Kidney tubule cell (primary cell): ENCODE data around the gene UMODL1.

Experiments used
- DNase-seq: peaks from one replicate; pipeline ENCODE4 v3.0.0-alpha.2; 2018; ENCODE audit warnings: low spot score

UMODL1 gene

DNA sequence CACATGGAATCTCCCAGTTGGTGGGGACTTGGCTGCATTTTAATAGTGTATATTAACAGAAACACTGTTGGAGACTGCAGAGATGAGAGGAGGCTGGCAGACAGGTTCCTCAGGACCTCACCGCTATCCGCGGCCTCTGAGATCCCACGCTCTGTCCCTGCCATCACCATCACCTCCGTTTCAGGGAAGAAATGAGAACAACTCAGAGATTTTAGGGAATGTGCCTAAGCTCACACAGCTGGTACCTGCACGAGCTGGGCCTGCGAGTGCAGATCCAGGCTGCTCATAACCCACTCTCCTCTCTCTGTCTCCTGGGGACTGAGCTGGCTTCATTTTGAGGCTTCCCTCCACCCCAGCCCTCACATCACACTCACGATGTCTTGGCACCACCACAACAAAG, 62.0 kb downstream of the UMODL1 start:
- DNase-seq, result no peak

DNA sequence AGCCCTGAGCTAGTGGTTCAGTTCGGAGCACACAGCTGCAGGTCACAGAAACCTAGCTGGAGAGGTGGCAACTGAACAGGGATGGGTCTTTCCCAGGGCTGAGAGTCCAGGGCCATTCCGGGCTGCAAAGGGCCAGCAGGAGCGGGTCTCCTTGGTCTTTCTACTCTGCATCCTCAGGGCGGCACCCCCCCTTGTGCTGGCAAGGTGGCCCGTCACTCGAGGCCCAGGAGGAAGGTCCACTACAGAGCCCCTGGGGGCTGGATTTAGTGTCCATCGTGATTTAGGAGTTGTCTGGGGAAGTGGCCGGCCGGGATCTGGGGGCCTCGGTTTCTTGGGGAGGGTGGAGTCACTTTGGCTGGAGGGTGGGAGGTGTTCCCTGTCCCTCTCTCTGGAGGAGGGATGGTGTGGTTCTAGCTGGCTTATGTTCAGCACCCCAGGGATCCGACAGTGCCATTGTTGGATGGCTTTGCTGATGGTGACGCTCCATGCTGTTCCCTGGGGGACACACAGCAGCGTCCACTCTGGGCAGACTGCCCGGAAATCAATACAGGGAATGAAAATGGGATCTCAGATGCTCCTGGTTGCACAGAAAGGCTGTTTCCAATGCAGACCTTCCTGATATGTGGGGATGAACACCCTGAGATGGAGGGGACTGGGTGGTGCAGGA, 64.4 kb downstream of the UMODL1 start:
- no peak for DNase-seq

DNA sequence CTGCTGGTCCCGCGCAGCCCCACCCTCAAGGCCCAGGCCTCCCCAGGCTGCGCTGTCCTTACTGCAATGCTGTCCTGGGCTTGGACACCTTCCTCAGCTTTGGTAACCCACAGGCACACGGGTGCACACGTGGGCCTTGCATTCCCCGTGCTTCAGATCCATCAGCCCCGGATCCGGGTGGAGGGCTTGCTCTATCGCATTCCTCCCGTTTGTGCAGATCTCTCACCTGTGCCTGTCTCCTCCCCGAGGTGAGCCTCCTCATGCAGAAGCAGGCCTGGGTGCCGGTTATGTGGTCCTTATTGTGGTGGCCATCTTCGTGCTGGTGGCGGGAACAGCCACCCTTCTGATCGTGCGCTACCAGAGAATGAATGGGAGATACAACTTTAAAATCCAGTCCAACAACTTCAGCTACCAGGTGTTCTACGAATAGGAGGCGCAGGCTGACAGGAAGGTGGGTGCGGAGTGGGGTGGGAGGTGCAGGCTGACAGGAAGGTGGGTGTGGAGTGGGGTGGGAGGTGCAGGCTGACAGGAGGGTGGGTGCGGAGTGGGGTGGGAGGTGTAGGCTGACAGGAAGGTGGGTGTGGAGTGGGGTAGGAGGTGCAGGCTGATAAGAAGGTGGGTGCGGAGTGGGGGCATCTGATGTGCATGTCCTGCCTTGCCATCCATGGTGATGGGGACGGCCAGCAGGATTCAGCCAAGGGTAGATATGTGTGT, 66.2 kb downstream of the UMODL1 start:
- DNase-seq, result no peak

DNA sequence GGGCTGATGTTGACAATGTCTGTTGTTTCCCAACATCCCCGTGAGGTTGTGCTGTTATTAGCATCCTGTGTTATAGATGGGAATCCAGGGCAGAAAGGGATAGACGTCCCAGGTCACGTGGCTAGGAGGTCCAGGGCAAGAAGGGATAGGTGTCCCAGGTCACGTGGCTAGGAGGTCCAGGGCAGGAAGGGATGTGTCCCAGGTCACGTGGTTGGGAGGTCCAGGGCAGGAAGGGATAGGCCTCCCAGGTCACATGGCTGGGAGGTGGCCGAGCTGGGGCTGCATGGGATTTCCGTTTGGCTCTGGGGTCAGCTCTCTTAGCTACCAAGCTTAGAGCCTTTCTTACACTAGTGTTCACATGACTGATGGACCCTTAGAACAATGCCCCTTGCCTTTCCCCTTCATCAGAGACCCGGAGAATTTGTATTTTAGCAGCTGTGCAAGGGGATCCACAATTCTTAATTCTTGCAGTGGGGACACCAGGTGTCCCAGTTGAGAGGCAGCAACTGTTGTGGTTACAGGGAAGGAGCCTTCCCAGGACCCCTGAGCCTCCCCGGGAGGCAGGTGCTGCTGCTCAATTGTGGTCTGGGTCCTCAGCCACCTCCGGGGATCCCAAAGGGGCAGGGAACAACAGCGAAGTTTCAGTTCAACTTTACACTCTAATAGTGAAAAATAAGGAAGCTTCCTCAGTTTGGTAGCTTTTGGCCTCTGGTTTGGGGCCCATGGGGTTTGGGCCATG, 69.2 kb downstream of the UMODL1 start:
- DNase-seq, result no peak

DNA sequence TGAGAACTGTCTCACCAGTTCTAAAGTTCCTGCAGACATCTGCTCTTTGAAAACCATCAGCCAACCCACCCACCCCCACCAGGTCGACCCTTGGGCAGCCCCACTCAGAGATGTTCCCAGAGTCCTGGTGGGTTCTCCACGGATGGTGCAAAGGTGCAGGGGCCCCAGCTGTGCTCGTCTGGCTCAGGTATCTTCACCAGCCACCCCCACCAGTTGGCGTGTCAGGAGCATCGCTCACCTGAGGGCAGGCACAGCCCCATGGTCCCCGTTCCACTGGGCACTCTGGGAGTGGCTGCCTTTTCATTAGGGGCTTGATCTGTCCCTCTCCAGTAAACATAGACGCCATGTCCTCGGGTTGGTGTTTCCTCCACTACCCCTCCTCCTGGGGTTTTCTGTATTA, 70.5 kb downstream of the UMODL1 start:
- DNase-seq, result no peak

DNA sequence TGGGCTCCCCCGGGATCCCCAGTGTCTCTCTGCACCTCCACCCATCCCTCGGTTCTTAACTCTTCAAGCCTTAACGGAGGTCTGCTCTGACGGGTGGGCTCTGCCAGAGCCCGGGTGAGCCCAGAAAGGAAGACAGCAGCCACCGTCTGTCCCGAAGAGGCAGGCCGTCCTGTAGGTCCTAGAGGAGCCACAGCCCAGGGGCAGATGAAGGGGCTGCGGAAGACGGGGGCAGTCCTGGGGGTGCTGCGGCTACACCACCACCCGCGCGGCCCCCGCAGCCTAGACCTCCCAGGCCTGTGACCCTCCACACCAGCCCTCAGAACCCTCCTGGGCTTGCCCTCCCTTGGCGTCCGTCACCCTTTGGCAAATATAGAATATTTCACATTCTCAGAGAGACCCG, 71.0 kb downstream of the UMODL1 start:
- DNase-seq, result no peak

DNA sequence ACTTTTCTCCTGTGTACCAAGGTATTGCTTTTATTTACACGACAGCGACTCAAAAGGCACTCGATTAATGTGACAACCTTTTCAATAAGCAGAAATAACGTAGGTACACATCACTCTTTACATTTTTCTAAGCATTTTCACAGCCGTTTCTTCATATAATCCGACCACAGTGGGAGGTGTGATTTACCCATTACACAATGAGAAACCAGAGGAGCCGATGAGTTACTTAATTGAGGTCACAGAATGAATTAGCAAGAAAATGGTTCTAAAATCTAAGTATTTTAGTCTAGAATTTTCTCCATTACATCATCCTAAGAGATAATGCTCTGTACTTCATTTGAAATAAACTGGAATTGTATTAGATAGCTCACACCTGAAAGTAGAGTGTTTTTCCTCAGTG, 71.5 kb downstream of the UMODL1 start:
- no peak for DNase-seq

DNA sequence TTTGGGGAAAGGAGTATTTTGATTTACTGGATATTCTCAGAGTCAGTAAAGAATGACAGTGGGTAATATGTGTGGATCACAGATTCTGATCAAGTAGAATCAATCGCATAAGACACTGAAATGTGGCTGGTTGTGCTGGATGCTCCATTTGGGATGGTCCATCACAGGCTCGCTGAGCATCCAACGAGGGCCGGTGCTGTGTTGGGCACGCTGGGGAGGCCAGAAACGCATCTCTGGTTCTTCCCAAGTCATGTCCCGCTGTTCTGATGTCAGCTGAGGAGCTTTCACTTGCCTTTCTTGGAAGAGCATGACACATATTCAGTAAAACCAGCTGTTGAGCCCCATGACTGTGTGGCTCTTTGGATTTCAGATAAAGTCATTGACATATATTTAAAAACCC, 72.0 kb downstream of the UMODL1 start:
- DNase-seq, result no peak

DNA sequence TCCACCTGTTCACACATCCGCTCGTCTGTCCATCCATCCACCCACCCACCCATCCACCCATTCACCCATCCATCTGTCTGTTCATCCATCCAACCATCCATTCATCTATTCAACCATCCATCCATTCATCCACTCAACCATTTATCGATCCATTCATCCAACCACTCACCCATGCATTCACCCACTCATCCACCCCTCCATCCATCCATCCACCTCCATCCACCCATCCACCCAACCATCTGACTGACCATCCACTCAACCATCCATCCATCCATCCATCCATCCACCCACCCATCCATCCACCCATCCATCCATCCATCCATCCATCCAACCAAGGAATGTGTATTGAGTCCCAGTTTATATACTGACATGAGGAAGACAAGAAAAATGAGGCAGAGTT, 73.1 kb downstream of the UMODL1 start:
- DNase-seq, result no peak

DNA sequence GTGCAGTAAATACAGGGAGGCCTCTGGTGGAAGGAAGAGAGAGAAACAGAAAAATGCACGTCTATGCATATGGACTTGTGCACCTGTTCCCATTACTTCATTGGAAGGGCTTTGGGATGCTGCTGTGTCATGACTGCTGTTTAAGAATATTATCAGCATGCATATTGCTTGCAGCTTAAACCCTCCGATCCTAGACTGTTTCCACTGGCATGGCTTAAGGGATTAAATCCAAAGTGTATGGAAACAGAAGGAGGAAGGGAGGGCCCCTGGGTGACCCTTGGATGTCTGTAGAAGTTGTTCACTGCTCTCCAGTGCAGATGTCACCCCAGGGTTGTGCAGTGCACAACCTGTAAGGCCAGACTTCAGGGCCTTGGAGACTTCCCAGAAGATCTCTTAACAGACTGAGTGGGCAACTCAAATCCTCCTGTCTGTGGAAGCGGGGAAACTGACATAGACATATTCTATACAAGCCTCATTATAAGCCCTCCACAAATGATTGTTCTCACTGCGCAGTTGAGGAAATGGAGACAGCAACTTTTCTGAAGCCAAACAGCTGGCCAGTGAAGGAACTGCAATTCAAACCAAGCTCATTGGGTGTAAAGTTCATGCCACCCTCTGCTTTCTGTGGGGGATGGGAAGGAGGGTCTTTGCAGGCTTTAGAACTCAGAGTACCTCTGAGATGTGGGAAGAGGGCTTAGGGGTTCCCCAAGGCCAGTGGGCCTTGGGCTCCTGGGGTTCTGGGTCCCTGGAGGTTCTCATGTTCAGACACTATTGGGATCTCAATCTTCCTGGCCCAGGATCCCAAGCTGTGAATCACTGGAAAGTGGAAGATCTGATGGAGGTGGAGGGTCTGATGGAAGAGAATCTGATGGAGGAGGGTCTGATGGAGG, 73.8 kb downstream of the UMODL1 start:
- DNase-seq, result no peak

DNA sequence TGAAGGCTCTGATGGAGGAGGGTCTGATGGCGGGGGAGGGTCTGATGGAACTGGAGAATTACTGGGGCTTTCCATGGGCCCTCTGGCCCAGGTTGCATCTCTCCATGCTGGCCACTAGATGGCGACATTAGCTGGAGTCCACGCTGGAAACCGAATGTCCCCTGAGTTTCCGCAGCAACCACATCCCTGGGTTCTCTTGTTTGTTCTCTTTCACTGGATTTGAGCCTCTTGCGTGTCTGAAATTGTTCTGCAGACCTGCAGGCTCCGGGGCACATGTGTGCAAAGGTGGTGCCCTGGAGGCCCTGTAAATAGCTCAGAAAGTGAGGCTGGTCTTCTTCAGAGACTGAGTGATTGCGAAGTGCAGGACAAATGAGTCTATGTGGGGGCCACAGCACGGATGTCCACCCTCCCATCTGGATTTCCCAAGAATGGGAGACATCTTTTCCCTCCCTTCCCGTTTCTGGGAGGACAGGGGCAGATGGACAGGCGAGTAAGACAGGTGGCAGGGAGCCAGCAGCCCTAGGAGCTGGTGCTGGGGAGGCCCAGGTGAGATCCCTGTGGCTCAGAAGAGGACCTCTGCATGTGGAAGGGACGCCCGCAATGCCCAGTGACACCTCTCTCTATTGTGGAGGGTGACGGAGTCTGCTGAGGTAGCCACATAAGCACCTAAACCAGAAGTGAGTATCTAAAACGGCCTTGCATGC, 74.6 kb downstream of the UMODL1 start:
- peak; percentile 53 for DNase-seq

DNA sequence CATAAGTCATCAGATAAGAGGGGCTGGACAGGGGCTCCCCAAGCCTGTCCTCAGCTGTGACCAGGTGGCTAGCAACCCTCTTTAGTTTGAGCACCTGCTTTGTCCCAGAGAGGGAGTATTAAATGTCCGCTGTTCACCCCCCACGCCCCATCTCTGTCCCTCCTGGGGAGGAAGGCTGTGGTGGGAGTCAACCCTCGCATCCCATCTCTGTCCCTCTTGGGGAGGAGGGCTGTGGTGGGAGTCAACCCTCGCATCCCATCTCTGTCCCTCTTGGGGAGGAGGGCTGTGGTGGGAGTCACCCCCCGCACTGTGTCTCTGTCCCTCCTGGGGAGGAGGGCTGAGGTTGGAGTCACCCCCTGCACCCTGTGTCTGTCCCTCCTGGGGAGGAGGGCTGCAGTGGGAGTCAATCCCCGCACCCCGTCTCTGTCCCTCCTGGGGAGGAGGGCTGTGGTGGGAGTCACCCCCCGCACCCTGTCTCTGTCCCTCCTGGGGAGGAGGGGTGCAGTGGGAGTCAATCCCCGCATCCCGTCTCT, 75.2 kb downstream of the UMODL1 start:
- no peak for DNase-seq

DNA sequence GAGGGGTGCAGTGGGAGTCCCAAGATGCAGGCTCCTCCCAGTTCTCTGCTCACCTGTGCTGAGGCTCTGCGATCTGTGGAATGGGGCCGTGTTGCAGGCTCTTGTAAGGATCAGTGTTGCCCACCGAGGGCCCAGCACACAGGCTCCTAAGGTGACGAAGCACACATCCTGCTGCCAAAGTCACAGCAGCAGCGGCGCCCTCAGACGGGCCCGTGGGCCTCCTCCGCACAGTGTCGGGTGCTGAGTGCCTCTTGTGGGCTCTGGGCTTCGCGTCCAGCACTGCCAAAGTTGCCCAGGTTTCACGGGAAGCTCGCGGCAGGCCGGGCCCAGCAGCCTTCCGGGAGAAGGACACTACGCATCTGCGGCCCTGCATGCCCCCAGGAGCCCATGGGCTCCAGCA, 75.7 kb downstream of the UMODL1 start:
- no peak for DNase-seq

DNA sequence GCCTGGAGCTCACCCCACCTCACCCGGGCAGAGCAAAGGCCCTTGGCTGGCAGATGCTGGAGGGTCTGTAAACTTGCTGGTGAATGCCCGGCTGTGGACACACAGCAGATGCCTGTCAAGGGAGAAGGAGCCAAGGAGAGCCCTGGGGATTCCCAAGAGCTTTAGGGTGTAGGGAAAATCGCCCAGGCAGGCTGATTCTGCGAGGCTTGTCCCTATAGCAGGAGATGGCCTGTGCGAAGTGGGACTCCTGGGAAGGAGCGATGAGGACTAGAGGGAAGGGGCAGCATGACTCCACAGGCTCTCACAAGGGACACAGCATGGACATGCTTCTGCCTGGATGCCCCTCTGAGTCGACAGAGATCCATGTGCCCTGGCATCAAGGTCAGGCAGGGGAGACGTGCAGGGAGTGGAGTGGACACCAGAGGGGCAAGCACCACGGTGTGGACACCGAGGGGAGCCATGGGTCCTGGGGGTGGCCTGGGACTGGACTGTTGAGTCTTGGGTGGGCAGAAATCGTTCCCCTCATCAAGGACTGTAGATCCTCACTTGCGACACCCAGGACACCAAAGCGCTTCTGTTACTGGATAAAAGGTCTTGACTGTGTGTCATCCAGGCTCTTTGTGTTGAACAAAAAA, 76.4 kb downstream of the UMODL1 start:
- no peak for DNase-seq

DNA sequence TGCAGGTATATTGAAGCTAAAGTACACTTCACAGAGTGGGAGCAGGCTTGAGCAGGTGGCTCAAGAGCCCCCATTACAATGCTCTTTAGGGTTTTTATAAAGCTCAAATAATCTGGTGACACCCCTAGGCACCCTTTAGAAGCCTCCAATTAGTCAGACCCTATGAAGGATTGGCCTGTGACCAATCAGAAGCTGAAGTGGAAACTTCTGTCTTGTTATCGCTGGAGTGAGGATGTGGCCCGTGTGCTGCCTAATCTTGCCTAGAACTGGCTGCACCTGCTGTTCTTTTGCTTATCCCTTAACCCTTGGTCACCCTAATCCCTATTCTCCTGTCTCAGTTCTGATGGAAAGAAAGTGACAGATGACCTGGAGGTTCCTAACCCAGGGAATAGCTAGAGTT, 77.0 kb downstream of the UMODL1 start:
- no peak for DNase-seq

DNA sequence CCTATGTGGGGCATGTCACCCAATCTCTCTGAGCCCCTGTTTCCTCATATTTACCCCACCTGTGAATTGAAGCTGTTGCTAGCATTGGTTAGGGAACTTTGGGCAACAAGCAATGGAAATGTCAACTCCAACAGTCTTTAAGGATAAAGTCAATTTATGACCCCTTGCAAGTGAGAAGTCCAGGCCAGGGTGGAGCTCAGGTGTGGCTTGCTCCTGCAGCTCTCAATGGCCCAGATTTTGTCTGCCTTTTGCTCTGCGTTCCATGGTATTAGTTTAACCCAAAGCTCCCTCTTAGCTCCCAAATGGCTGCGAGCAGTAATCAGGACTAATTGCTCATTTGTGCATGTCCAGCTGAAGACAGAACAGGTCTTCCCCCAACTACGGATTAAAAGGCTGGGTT, 77.5 kb downstream of the UMODL1 start:
- DNase-seq, result no peak

DNA sequence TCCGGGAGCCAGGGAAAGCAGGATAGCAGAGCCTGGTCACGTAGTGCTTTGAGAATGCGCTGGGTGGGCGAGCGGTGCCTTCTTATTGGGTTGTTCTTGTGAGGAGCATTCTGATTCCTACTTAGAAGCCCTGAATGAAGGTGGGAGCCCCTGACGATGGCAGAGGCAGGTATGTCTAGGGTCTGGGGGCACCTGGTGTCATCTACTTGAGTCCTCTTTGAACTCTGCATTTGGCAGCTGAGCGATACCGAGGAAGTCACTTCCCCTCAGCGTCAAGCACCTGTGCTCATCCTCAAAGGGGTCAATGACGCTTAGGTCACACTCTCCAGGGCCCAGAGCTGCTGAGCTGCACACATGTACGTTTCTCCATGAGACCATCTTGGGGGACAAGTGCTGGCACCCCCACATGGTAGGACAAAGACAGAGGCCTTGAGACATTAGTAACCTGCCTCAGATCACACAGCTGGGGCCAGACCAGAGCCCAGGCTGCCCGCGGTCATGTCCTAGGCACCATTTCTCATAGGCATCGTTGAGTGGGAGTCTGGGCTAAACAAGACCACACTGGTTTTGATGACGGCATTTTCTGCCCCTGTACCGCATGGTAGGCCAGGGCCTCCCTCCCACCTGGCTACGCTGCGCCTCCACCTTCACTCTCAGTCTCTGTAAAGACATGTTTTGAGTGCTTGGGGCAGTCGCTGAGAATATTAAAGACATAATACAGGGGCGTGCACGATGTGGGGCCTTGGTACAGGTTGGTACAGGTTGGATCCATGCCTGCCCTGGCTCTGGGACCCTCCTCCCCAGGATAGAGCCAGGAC, 78.7 kb downstream of the UMODL1 start:
- DNase-seq, result no peak

DNA sequence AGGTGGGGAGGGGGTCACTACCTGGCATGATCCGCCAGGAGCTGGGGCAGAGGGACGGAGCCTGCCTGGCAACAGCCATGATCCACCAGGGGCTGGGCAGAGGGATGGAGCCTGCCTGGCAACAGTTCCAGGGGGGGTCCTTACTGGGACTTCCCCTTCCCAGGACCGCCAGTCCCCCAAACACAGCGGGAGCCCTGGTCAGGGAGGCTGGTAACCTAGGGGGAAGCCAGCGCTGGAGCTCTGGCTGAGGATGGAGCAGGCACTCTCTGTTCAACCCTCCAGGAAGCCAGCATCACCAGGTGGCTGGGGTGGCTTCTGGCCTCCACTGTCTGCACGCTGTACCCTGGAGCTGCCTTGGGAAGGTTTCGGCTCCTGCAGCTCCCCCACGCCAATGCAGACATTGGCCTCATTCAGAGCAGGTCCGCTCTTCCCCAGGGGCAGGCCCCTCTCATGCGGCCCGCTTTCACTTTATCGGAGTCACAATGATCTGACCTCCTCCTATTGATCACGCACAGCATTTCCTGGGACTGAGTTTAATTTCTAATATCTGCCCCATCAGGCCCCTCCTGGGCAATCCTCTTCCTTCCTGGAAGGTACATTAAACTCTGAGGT, 79.5 kb downstream of the UMODL1 start:
- no peak for DNase-seq

DNA sequence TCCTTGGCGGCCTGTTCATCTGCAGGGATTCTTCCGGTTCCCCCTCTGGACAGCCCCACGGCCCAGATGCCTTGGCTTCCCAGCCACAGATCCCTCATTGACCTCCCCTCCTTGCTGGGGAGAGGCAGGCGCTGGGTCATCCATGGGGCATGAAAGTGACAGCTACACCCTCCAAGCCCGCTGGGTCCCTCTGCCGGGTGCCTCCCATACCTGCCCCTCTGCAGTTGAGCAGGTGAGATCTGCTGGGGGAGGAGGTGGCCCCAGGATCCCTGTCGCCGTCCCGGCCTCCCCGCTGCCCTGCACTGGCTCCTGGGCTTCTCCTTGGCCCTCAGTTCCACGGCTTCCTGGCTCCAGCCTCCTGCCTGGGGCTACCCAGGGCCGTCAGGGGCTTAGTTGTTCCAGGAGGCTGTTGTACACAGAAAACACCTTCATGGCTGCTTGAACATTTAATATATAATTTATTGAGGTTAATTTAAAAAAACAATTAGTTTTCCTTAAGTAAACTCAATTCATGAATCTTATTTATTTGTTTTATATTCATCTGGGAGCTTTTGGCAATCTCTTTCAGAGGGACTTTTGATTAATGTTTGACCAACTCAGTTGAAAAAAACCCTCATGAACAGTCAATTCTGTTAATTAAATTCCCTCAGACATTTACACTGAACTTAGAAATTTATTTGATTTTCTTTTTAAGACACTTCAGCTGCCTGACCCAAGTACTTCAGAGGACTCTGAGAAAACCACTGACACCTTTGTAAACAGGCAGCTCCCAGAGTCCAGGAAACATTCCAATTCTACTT, 80.2 kb downstream of the UMODL1 start:
- DNase-seq, result no peak
